Measurements from ENCODE around the gene KMO.

KMO gene

GRCh38 chr1:241532162-241532531 lies at the start of gene KMO:
KMO (plus strand) TSS chr1:241532378; CDS start chr1:241532445, 67 bp downstream.
- peak; percentile 83 for DNase-seq

- DNase-seq = no peak
These were observed 49.4 kb upstream of the KMO start for GRCh38 chr1:241482761-241483250.

- DNase-seq = no peak
These were observed 47.0 kb upstream of the KMO start for GRCh38 chr1:241485145-241485544.

- peak; percentile 80 for DNase-seq
These were observed 46.6 kb upstream of the KMO start for GRCh38 chr1:241485554-241485992.

GRCh38 chr1:241488739-241489138 lies 43.4 kb upstream of the KMO start:
- DNase-seq = no peak

- DNase-seq = no peak
These were observed 36.4 kb upstream of the KMO start for GRCh38 chr1:241495741-241496140.

GRCh38 chr1:241499910-241500309 lies 32.3 kb upstream of the KMO start:
- DNase-seq = peak; percentile 60

- no peak for DNase-seq
These were observed 28.7 kb upstream of the KMO start for GRCh38 chr1:241503444-241503843.

GRCh38 chr1:241507189-241507863 lies 24.9 kb upstream of the KMO start:
- no peak for DNase-seq

GRCh38 chr1:241513378-241513777 lies 18.8 kb upstream of the KMO start:
- no peak for DNase-seq

GRCh38 chr1:241518476-241519307 lies 13.5 kb upstream of the KMO start:
- DNase-seq = peak; percentile 61

- peak; percentile 99 for DNase-seq
These were observed 12.7 kb upstream of the KMO start, which contains the start of gene FH for GRCh38 chr1:241519308-241520079. FH (minus strand) TSS chr1:241519755; CDS start chr1:241519722, 33 bp downstream.

GRCh38 chr1:241520080-241520465 lies 12.1 kb upstream of the KMO start:
- no peak for DNase-seq

GRCh38 chr1:241521718-241522117 lies 10.5 kb upstream of the KMO start:
- DNase-seq = no peak

GRCh38 chr1:241525026-241525425 lies 7.2 kb upstream of the KMO start:
- DNase-seq = no peak

- peak; percentile 79 for DNase-seq
These were observed 5.0 kb upstream of the KMO start for GRCh38 chr1:241527146-241527545.

- DNase-seq = peak; percentile 97
These were observed 700 bp upstream of the KMO start for GRCh38 chr1:241531195-241532161.

- no peak for DNase-seq
These were observed 686 bp downstream of the KMO start for GRCh38 chr1:241532864-241533263.

- DNase-seq = peak; percentile 38
These were observed 1.3 kb downstream of the KMO start for GRCh38 chr1:241533326-241534115.

- DNase-seq = no peak
These were observed 4.1 kb downstream of the KMO start for GRCh38 chr1:241536304-241536703.

- no peak for DNase-seq
These were observed 4.8 kb downstream of the KMO start for GRCh38 chr1:241536969-241537368.

Data from OCI-M1 (cell line).